NB4 (cell line): ENCODE data around the gene ROBO1.

Source experiments
- DNase-seq: peaks from one replicate; pipeline ENCODE4 v3.0.0; 2010; ENCODE audit warnings: low read depth
- H3K4me3 ChIP-seq: one replicate; pipeline ENCODE4 v1.5.1; 2011; ENCODE audit warnings: mild to moderate bottlenecking, low read depth, low read length, moderate library complexity
- MYC ChIP-seq: IDR thresholded peaks from 2 replicates; pipeline ENCODE4 v1.6.1; 2011; ENCODE audit warnings: low read depth, low read length
- POLR2A ChIP-seq: IDR thresholded peaks from 2 replicates; pipeline ENCODE4 v1.6.1; 2011; ENCODE audit warnings: mild to moderate bottlenecking; ENCODE audit not compliant: insufficient read length; ENCODE audit errors: extremely low read depth
- TF ChIP-seq, protein P1 (sequence below): IDR thresholded peaks from 2 replicates; pipeline ENCODE4 v1.6.1; 2011; ENCODE audit warnings: low read depth, low read length
- TF ChIP-seq, protein P2 (sequence below): IDR thresholded peaks from one replicate; pipeline ENCODE4 v1.5.1; 2012; ENCODE audit warnings: low read depth, low read length

ROBO1 gene

DNA sequence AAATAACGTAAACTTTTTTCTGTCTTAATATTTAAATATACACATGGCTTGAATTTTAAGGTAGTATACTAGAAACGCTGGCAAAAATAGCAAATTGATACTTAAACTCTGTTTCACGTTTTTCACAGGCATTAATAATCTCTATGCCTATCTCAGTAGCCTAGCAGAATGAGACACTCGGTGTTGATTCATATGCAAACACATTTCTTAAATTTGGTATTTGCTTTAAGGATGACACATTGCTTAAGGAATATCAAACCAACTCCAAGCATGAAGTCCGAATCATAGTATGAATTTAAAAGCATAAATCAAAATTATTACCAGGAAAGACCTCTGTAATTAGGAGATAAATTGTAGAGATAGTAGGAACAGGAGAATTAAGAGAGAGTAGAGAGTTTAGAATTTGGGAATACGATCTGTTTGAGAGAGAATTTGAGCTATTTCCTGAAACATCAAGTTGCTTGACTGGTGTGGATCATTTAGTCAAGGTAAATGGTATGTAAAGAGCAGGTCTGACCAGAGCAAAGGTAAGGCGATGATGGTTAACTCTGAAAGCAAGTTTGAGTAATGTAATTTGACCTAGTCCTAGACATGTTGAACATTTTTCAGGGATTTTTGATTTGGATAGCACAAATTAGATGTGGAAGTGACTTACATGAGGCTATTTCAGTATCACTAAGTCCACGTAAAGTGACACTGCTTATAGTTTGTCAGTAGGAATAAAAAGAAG lies 236.1 kb downstream of the ROBO1 start:
- no peak overlapping the region for H3K4me3 ChIP-seq
- TF ChIP-seq, protein P1, sequence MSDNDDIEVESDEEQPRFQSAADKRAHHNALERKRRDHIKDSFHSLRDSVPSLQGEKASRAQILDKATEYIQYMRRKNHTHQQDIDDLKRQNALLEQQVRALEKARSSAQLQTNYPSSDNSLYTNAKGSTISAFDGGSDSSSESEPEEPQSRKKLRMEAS: no peak
- TF ChIP-seq POLR2A (no peak), MYC (no peak)
- TF ChIP-seq, protein P2, sequence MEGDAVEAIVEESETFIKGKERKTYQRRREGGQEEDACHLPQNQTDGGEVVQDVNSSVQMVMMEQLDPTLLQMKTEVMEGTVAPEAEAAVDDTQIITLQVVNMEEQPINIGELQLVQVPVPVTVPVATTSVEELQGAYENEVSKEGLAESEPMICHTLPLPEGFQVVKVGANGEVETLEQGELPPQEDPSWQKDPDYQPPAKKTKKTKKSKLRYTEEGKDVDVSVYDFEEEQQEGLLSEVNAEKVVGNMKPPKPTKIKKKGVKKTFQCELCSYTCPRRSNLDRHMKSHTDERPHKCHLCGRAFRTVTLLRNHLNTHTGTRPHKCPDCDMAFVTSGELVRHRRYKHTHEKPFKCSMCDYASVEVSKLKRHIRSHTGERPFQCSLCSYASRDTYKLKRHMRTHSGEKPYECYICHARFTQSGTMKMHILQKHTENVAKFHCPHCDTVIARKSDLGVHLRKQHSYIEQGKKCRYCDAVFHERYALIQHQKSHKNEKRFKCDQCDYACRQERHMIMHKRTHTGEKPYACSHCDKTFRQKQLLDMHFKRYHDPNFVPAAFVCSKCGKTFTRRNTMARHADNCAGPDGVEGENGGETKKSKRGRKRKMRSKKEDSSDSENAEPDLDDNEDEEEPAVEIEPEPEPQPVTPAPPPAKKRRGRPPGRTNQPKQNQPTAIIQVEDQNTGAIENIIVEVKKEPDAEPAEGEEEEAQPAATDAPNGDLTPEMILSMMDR: no peak
- DNase-seq: no peak

DNA sequence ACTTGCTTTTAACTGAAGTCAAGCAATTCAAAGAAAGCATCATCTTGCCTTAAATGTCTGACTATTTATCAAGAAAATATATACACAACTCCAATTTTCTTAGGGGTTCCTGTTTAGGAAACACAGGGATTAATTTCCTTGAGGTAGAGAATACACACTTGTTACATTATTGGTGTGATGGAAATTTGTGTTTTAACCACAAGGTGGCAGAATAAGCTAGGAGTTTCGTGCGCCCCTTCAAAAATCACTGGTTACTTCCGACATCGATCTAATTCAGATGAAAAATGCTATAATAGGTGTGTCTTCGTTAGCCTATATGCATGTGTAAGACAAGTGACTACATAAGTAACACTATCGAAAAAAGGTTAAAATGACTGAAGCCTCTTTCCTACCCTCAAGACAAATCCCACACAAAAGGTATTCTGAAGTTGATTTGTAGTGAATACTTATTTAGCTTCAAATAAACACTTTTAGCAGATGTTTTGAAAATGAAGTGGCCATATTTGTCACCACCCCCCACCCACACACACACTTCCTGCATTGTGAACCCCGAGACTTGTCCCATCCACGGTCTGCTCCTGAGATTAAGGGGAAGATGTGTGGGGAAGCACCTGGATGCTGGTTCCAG lies 246.5 kb downstream of the ROBO1 start:
- DNase-seq: peak; percentile 47
- no peak overlapping the region for H3K4me3 ChIP-seq
- TF ChIP-seq POLR2A: no peak
- TF ChIP-seq, protein P2: peak; percentile 18

- no peak overlapping the region for H3K4me3 ChIP-seq
- TF ChIP-seq MYC (peak; percentile 42; the same call in 1 of the 2 replicates), POLR2A (no peak)
- TF ChIP-seq, protein P2: peak; percentile 43
- TF ChIP-seq, protein P1: no peak
- DNase-seq: peak; percentile 22
Observed at GRCh38 chr3:79517766-79518413, 249.9 kb downstream of the ROBO1 start.

GRCh38 chr3:79516795-79517194 lies 251.0 kb downstream of the ROBO1 start:
- no peak overlapping the region for H3K4me3 ChIP-seq
- DNase-seq: no peak
- TF ChIP-seq, protein P2: no peak
- TF ChIP-seq MYC: no peak
- TF ChIP-seq, protein P1: no peak

GRCh38 chr3:79515072-79515471 lies 252.7 kb downstream of the ROBO1 start:
- TF ChIP-seq, protein P2: no peak
- no peak for TF ChIP-seq POLR2A
- TF ChIP-seq, protein P1: no peak
- no peak for TF ChIP-seq MYC
- no peak overlapping the region for H3K4me3 ChIP-seq
- no peak for DNase-seq
